Measurements from ENCODE around the gene ACAD11. TPM values are rescaled to one million over a fixed set of nuclear protein-coding genes. Genes with fewer than 3 reads are reported as not detected.
"Not testable (repeated sequence)": the region's sequence is repeated elsewhere in the genome, so short reads cannot be mapped to it uniquely, and the experiment has no call there.

ACAD11 gene
- total RNA-seq, 1 experiment from 2014 or later: 6.4 TPM

DNA sequence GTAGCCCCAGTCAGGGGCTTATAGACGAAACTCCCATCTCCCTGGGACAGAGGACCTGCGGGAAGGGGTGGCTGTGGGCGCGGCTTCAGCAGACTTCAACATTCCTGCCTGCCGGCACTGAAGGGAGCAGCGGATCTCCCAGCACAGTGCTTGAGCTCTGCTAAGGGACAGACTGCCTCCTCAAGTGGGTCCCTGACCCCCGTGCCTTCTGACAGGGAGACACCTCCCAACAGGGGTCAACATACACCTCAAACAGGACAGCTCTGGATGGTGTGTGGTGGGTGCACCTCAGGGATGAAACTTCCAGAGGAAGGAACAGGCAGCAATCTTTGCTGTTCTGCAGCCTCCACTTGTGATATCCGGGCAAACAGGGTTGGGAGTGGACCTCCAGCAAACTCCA is 53.0 kb downstream of the ACAD11 start:
- peaks cover 18% of the 10 kb centered on the region for H3K4me1 ChIP-seq (replicated peaks)
- H3K27me3 ChIP-seq (replicated peaks); H3K4me3 ChIP-seq; H3K9me3 ChIP-seq (replicated peaks): not testable (repeated sequence)
- DNase-seq (ENCODE audit: low read depth in 1 of 2, low spot score in 2 of 2): peak in 1 of 2 experiments; percentile 44
- H3K27ac ChIP-seq: peak overlapping the region; percentile 87
- peaks cover 11% of the 10 kb centered on the region for H3K36me3 ChIP-seq

DNA sequence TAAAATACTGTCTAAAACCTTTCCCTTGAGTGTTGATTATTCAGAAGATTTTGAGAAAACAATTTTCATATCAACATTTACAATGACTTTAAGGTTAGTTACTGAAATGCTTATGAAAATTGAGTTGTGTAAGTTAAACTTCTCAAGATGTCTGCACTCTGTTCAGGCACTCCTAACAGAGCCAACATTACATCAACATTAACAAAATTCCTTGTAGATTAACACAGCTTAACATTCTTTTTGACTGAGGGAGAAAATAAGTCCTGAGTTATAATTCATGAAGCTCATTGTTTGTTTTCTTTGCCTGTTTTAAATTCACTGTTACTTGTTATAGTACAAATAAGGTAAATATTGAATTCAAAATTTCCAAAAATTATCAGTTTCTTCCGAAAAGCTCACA is 53.5 kb downstream of the ACAD11 start:
- DNase-seq (ENCODE audit: low read depth in 1 of 2, low spot score in 2 of 2): peak in 1 of 2 experiments; percentile 55
- no peaks in the 10 kb centered on the region for H3K9me3 ChIP-seq (replicated peaks)
- H3K4me1 ChIP-seq (replicated peaks): peaks cover 18% of the 10 kb centered on the region
- peaks cover 11% of the 10 kb centered on the region for H3K36me3 ChIP-seq
- peak overlapping the region; percentile 87 for H3K27ac ChIP-seq
- H3K27me3 ChIP-seq (replicated peaks): no peaks in the 10 kb centered on the region
- H3K4me3 ChIP-seq: no peak overlapping the region

- Histone ChIP-seq H3K27ac (peak overlapping the region; percentile 87), H3K4me1 (replicated peaks) (peaks cover 18% of the 10 kb centered on the region), H3K27me3 (replicated peaks) (no peaks in the 10 kb centered on the region), H3K9me3 (replicated peaks) (no peaks in the 10 kb centered on the region), H3K4me3 (no peak overlapping the region), H3K36me3 (peaks cover 11% of the 10 kb centered on the region)
- no peak for DNase-seq (ENCODE audit: low read depth in 1 of 2, low spot score in 2 of 2)
Measured at GRCh38 chr3:132605374-132605792, 54.2 kb downstream of the ACAD11 start.

DNA sequence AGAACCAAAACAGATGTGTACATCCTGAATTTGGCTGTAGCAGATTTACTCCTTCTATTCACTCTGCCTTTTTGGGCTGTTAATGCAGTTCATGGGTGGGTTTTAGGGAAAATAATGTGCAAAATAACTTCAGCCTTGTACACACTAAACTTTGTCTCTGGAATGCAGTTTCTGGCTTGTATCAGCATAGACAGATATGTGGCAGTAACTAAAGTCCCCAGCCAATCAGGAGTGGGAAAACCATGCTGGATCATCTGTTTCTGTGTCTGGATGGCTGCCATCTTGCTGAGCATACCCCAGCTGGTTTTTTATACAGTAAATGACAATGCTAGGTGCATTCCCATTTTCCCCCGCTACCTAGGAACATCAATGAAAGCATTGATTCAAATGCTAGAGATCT is 59.0 kb downstream of the ACAD11 start:
- H3K4me1 ChIP-seq (replicated peaks); H3K27ac ChIP-seq; DNase-seq (ENCODE audit: low read depth in 1 of 2, low spot score in 2 of 2); H3K9me3 ChIP-seq (replicated peaks); H3K27me3 ChIP-seq (replicated peaks); H3K4me3 ChIP-seq: not testable (repeated sequence)
- H3K36me3 ChIP-seq: peaks cover 11% of the 10 kb centered on the region

GRCh38 chr3:132598181-132598580 is 61.4 kb downstream of the ACAD11 start:
- peaks cover 22% of the 10 kb centered on the region for H3K4me1 ChIP-seq (replicated peaks)
- H3K9me3 ChIP-seq (replicated peaks): no peaks in the 10 kb centered on the region
- no peak for DNase-seq (ENCODE audit: low read depth in 1 of 2, low spot score in 2 of 2)
- H3K27ac ChIP-seq: no peak overlapping the region
- peaks cover 5% of the 10 kb centered on the region; the same call in 1 of the 2 replicates for H3K36me3 ChIP-seq
- no peaks in the 10 kb centered on the region for H3K27me3 ChIP-seq (replicated peaks)
- H3K4me3 ChIP-seq: no peak overlapping the region

DNA sequence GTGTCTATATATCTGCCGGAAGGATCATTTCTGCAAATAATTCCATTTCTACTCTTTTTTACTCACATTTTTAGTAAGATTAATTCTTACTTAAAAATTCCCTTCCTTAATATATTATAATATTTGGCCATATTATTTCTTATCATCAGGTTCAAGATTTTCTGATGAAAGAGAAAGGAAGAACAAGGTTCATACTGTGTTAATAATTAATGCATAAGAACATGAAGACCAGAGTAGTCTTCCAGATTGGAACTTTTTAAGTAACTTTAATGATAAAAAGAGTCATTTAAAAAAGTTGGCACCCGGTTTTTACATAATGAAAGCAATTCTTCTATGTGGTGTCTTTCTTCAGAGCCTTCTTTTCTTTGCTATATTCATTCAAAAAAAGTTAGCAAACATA is 61.9 kb downstream of the ACAD11 start:
- no peak overlapping the region for H3K4me3 ChIP-seq
- no peak overlapping the region for H3K27ac ChIP-seq
- no peaks in the 10 kb centered on the region for H3K9me3 ChIP-seq (replicated peaks)
- H3K27me3 ChIP-seq (replicated peaks): no peaks in the 10 kb centered on the region
- peaks cover 26% of the 10 kb centered on the region for H3K4me1 ChIP-seq (replicated peaks)
- H3K36me3 ChIP-seq: no peaks in the 10 kb centered on the region
- no peak for DNase-seq (ENCODE audit: low read depth in 1 of 2, low spot score in 2 of 2)

- no peaks in the 10 kb centered on the region for H3K9me3 ChIP-seq (replicated peaks)
- peaks cover 32% of the 10 kb centered on the region for H3K4me1 ChIP-seq (replicated peaks)
- H3K27ac ChIP-seq: no peak within 1 kb of the TSS
- no peaks in the 10 kb centered on the region for H3K27me3 ChIP-seq (replicated peaks)
- DNase-seq (ENCODE audit: low read depth in 1 of 2, low spot score in 2 of 2): no peak
- no peaks in the 10 kb centered on the region for H3K36me3 ChIP-seq
- no peak within 1 kb of the TSS for H3K4me3 ChIP-seq
Measured at GRCh38 chr3:132596816-132597433, 62.7 kb downstream of the ACAD11 start, which contains the start of gene ACKR4. TSS of gene ACKR4 (plus strand) at chr3:132597270. CDS start at chr3:132600398, 3,128 bp downstream.

DNA sequence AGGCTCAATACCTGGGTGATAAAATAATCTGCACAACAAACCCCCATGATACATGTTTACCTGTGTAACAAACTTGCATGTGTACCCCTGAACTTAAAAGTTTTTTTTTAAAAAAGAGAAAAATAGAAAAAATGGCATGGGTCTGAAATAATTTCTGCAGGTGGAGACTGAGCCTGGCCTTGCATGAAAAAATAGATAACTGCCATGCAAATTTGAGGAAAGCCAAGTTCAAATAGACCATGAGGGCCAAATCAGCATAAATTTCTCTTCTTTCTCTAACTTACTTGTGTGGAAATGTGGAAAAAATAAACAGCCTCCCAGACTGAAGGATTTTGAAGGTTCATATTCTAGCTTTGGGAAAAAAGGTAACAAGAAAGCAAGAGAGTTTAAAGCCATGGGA is 63.3 kb downstream of the ACAD11 start:
- Histone ChIP-seq H3K4me1 (replicated peaks) (peaks cover 32% of the 10 kb centered on the region), H3K4me3 (no peak overlapping the region), H3K36me3 (no peaks in the 10 kb centered on the region), H3K9me3 (replicated peaks) (no peaks in the 10 kb centered on the region), H3K27ac (no peak overlapping the region), H3K27me3 (replicated peaks) (no peaks in the 10 kb centered on the region)
- DNase-seq (ENCODE audit: low read depth in 1 of 2, low spot score in 2 of 2): no peak

- peaks cover 32% of the 10 kb centered on the region for H3K4me1 ChIP-seq (replicated peaks)
- H3K27me3 ChIP-seq (replicated peaks): no peaks in the 10 kb centered on the region
- no peak overlapping the region for H3K27ac ChIP-seq
- peak in 1 of 2 experiments; percentile 40 for DNase-seq (ENCODE audit: low read depth in 1 of 2, low spot score in 2 of 2)
- H3K4me3 ChIP-seq: no peak overlapping the region
- H3K9me3 ChIP-seq (replicated peaks): no peaks in the 10 kb centered on the region
- H3K36me3 ChIP-seq: no peaks in the 10 kb centered on the region
Measured at GRCh38 chr3:132595014-132595413, 64.6 kb downstream of the ACAD11 start.

- no peak for DNase-seq (ENCODE audit: low read depth in 1 of 2, low spot score in 2 of 2)
- no peaks in the 10 kb centered on the region for H3K9me3 ChIP-seq (replicated peaks)
- H3K27me3 ChIP-seq (replicated peaks): no peaks in the 10 kb centered on the region
- H3K27ac ChIP-seq: peak overlapping the region; percentile 88
- peaks cover 32% of the 10 kb centered on the region for H3K4me1 ChIP-seq (replicated peaks)
- no peaks in the 10 kb centered on the region for H3K36me3 ChIP-seq
- H3K4me3 ChIP-seq: no peak overlapping the region
Measured at GRCh38 chr3:132594498-132594897, 65.1 kb downstream of the ACAD11 start.

- no peaks in the 10 kb centered on the region for H3K36me3 ChIP-seq
- DNase-seq (ENCODE audit: low read depth in 1 of 2, low spot score in 2 of 2): peak; percentile 50 to 78
- no peak overlapping the region for H3K4me3 ChIP-seq
- no peaks in the 10 kb centered on the region for H3K9me3 ChIP-seq (replicated peaks)
- peaks cover 32% of the 10 kb centered on the region for H3K4me1 ChIP-seq (replicated peaks)
- H3K27ac ChIP-seq: peak overlapping the region; percentile 88
- no peaks in the 10 kb centered on the region for H3K27me3 ChIP-seq (replicated peaks)
Measured at GRCh38 chr3:132593947-132594323, 65.7 kb downstream of the ACAD11 start.

DNA sequence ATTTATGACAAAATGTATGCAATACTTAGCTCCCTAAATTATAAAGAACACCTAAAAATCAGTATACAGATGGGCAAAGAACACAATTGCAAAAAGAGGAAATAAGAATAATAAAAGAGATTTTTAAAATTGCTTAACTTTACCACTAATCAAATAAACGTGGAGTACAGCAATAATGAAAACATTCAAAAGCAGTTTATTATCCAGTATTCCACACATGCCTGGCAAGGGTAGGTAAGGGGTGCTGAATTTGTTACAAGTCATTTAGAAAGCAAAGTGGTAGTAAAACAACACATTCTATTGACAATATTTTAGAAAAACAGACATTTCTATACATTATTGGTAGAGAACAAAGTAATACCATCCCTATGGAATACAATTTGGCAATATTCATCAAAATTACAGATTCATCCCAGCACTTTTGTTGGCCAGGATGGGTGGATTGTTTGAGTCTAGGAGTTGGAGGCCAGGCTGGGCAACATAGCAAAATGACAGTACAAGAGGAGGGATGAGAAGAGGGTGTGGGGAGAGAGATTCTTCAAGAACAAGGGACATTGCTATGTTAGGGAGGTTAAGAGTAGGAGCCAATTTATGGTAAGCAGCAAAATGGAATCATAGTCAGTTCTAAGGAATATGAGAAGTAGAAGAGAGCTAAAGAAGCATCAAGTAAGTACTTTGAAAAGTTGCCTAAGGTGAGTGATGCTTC is 66.2 kb downstream of the ACAD11 start:
- H3K4me3 ChIP-seq: no peak overlapping the region
- H3K27ac ChIP-seq: peak overlapping the region; percentile 88
- H3K4me1 ChIP-seq (replicated peaks): peaks cover 32% of the 10 kb centered on the region
- no peaks in the 10 kb centered on the region for H3K27me3 ChIP-seq (replicated peaks)
- DNase-seq (ENCODE audit: low read depth in 1 of 2, low spot score in 2 of 2): no peak
- no peaks in the 10 kb centered on the region for H3K9me3 ChIP-seq (replicated peaks)
- H3K36me3 ChIP-seq: no peaks in the 10 kb centered on the region

GRCh38 chr3:132592216-132592615 is 67.4 kb downstream of the ACAD11 start:
- DNase-seq (ENCODE audit: low read depth in 1 of 2, low spot score in 2 of 2): no peak
- Histone ChIP-seq H3K27me3 (replicated peaks) (no peaks in the 10 kb centered on the region), H3K4me3 (no peak overlapping the region), H3K36me3 (no peaks in the 10 kb centered on the region), H3K4me1 (replicated peaks) (peaks cover 32% of the 10 kb centered on the region), H3K27ac (no peak overlapping the region), H3K9me3 (replicated peaks) (no peaks in the 10 kb centered on the region)

DNA sequence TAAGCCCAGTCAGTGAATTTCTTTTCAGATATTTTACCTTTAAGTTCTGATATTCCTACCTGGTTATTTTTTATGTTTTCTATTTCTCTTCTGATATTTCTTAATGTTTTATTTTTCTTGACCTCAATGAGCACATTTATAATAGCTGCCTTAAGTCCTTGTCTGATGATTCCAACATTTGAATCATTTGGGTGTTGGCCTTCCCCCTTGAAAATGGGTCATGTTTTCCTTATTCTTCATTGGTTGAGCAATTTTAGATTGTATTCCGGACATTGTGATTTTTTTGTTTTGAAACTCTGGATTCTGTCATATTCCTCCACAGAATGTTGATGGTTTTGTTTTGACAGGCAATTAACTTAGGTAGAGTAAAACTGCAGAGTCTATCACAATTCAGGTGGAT is 72.2 kb downstream of the ACAD11 start:
- Histone ChIP-seq H3K9me3 (replicated peaks) (no peaks in the 10 kb centered on the region), H3K4me3 (no peak overlapping the region), H3K4me1 (replicated peaks) (peaks cover 4% of the 10 kb centered on the region), H3K36me3 (no peaks in the 10 kb centered on the region), H3K27ac (no peak overlapping the region), H3K27me3 (replicated peaks) (no peaks in the 10 kb centered on the region)
- no peak for DNase-seq (ENCODE audit: low read depth in 1 of 2, low spot score in 2 of 2)

Data from SJSA1 (cell line).